ENCODE data around the gene CLDN16. TPM values are rescaled to one million over a fixed set of nuclear protein-coding genes. Genes with fewer than 3 reads are reported as not detected.

CLDN16 gene
- total and polyA plus RNA-seq, 8 donors, result 0.10 to 0.29 TPM; not detected in 6

- 29 to 68% (median 47%) methylated on average over 2 of the region's 2 CpGs for WGBS, 5 donors
- Histone ChIP-seq H3K9me3 (no peaks in the 10 kb centered on the region), H3K27me3 (no peaks in the 10 kb centered on the region), H3K4me3 (no peak overlapping the region), H3K27ac (no peak overlapping the region), H3K4me1 (no peaks in the 10 kb centered on the region), H3K36me3 (no peaks in the 10 kb centered on the region)
- no peak for DNase-seq
- no peak for TF ChIP-seq POLR2AphosphoS5 (IDR thresholded peaks at IDR 0.05)
- no peak for TF ChIP-seq POLR2A (IDR thresholded peaks at IDR 0.05)
- TF ChIP-seq CTCF (IDR thresholded peaks at IDR 0.05), result no peak
- TF ChIP-seq EP300 (IDR thresholded peaks at IDR 0.05), result no peak
- intact Hi-C loops (cut with DNase I; ENCODE audit: low total_unique reads), result no loop called here
Observed at GRCh38 chr3:190430906-190431305, 42.9 kb downstream of the CLDN16 start.

GRCh38 chr3:190432216-190432615 is 44.3 kb downstream of the CLDN16 start:
- intact Hi-C loops (cut with DNase I; ENCODE audit: low total_unique reads), result no loop called here
- Histone ChIP-seq H3K27me3 (no peaks in the 10 kb centered on the region), H3K36me3 (no peaks in the 10 kb centered on the region), H3K4me1 (no peaks in the 10 kb centered on the region), H3K4me3 (no peak overlapping the region), H3K9me3 (no peaks in the 10 kb centered on the region), H3K27ac (no peak overlapping the region)
- no peak for DNase-seq
- TF ChIP-seq POLR2A (IDR thresholded peaks at IDR 0.05) (no peak), CTCF (IDR thresholded peaks at IDR 0.05) (no peak), EP300 (IDR thresholded peaks at IDR 0.05) (no peak), POLR2AphosphoS5 (IDR thresholded peaks at IDR 0.05) (no peak)

GRCh38 chr3:190433626-190434025 is 45.7 kb downstream of the CLDN16 start:
- Histone ChIP-seq H3K27ac (no peak overlapping the region), H3K4me3 (no peak overlapping the region), H3K27me3 (no peaks in the 10 kb centered on the region), H3K36me3 (no peaks in the 10 kb centered on the region), H3K4me1 (no peaks in the 10 kb centered on the region), H3K9me3 (no peaks in the 10 kb centered on the region)
- WGBS, 5 donors, result 82 to 93% (median 88%) methylated on average over 4 of the region's 4 CpGs
- TF ChIP-seq EP300 (IDR thresholded peaks at IDR 0.05) (no peak), CTCF (IDR thresholded peaks at IDR 0.05) (no peak), POLR2AphosphoS5 (IDR thresholded peaks at IDR 0.05) (no peak), POLR2A (IDR thresholded peaks at IDR 0.05) (no peak)
- intact Hi-C loops (cut with DNase I; ENCODE audit: low total_unique reads), result no loop called here
- no peak for DNase-seq

GRCh38 chr3:190435618-190436017 is 47.7 kb downstream of the CLDN16 start:
- WGBS, 5 donors, result 55 to 66% (median 64%) methylated on average over 3 of the region's 3 CpGs
- TF ChIP-seq EP300 (IDR thresholded peaks at IDR 0.05), result no peak
- no peak for TF ChIP-seq CTCF (IDR thresholded peaks at IDR 0.05)
- TF ChIP-seq POLR2A (IDR thresholded peaks at IDR 0.05), result no peak
- TF ChIP-seq POLR2AphosphoS5 (IDR thresholded peaks at IDR 0.05), result no peak
- H3K27ac ChIP-seq, result no peak overlapping the region
- no peak overlapping the region for H3K4me3 ChIP-seq
- H3K9me3 ChIP-seq, result no peaks in the 10 kb centered on the region
- no peaks in the 10 kb centered on the region for H3K36me3 ChIP-seq
- DNase-seq, result no peak
- H3K27me3 ChIP-seq, result no peaks in the 10 kb centered on the region
- no peaks in the 10 kb centered on the region for H3K4me1 ChIP-seq
- intact Hi-C loops (cut with DNase I; ENCODE audit: low total_unique reads), result no loop called here

All from stomach (tissue), 9 donors.